GM20000 (cell line): ENCODE measurements around the gene PLA2G4B.
"Not testable (repeated sequence)": the region's sequence is repeated elsewhere in the genome, so short reads cannot be mapped to it uniquely, and the experiment has no call there.

Experiments
- DNase-seq: peaks from one replicate; pipeline ENCODE4 v3.0.0; 2012; ENCODE audit warnings: low spot score
- CTCF ChIP-seq: IDR thresholded peaks from 2 replicates; pipeline ENCODE4 v1.5.1; 2012; ENCODE audit warnings: mild to moderate bottlenecking, control low read depth; ENCODE audit errors: extremely low read depth, missing control alignments

PLA2G4B gene

GRCh38 chr15:41828807-41829141 is 9.9 kb upstream of the PLA2G4B start:
- TF ChIP-seq CTCF, result no peak
- DNase-seq, result no peak

- no peak for DNase-seq
- TF ChIP-seq CTCF, result no peak
These were observed 8.5 kb upstream of the PLA2G4B start for GRCh38 chr15:41829959-41830646.

- not testable (repeated sequence) for DNase-seq
These were observed 7.4 kb upstream of the PLA2G4B start for GRCh38 chr15:41831291-41831690.

GRCh38 chr15:41832208-41832607 is 6.4 kb upstream of the PLA2G4B start:
- no peak for DNase-seq
- no peak for TF ChIP-seq CTCF

GRCh38 chr15:41832875-41833274 is 5.8 kb upstream of the PLA2G4B start:
- TF ChIP-seq CTCF, result no peak
- no peak for DNase-seq

- TF ChIP-seq CTCF, result no peak
- DNase-seq, result no peak
These were observed 4.6 kb upstream of the PLA2G4B start for GRCh38 chr15:41834096-41834495.

GRCh38 chr15:41836073-41836472 is 2.6 kb upstream of the PLA2G4B start:
- TF ChIP-seq CTCF, result no peak
- DNase-seq, result no peak

GRCh38 chr15:41836713-41837454 is 1.8 kb upstream of the PLA2G4B start:
- TF ChIP-seq CTCF, result no peak
- DNase-seq, result no peak
